ENCODE data around the gene KASH5.
"Not testable (repeated sequence)": the region's sequence is repeated elsewhere in the genome, so short reads cannot be mapped to it uniquely, and the experiment has no call there.

Gene KASH5

GRCh38 chr19:49355909-49356353, 32.1 kb upstream of the KASH5 start:
- Mint-ChIP-seq H3K27ac (no peak overlapping the region), H3K27me3 (peaks cover 25% of the 10 kb centered on the region), H3K9me3 (no peaks in the 10 kb centered on the region), H3K4me1 (ENCODE audit: low read depth) (peaks cover 25% of the 10 kb centered on the region), H3K4me3 (no peak overlapping the region), H3K36me3 (ENCODE audit: low read depth) (no peaks in the 10 kb centered on the region)

GRCh38 chr19:49356382-49356781, 31.7 kb upstream of the KASH5 start:
- Mint-ChIP-seq H3K27me3 (peaks cover 30% of the 10 kb centered on the region), H3K4me1 (ENCODE audit: low read depth) (peaks cover 28% of the 10 kb centered on the region), H3K9me3 (no peaks in the 10 kb centered on the region), H3K4me3 (no peak overlapping the region), H3K27ac (no peak overlapping the region), H3K36me3 (ENCODE audit: low read depth) (no peaks in the 10 kb centered on the region)

GRCh38 chr19:49357186-49357585, 30.9 kb upstream of the KASH5 start:
- H3K27me3 Mint-ChIP-seq = peaks cover 30% of the 10 kb centered on the region

GRCh38 chr19:49359851-49360820, 27.9 kb upstream of the KASH5 start:
- Mint-ChIP-seq H3K27ac (no peak overlapping the region), H3K9me3 (no peaks in the 10 kb centered on the region), H3K4me3 (no peak overlapping the region), H3K27me3 (peaks cover 24% of the 10 kb centered on the region), H3K36me3 (ENCODE audit: low read depth) (no peaks in the 10 kb centered on the region), H3K4me1 (ENCODE audit: low read depth) (peaks cover 28% of the 10 kb centered on the region)

More at GRCh38 chr19:49357186-49357585, 30.9 kb upstream of the KASH5 start:
- no peaks in the 10 kb centered on the region for H3K36me3 Mint-ChIP-seq (ENCODE audit: low read depth)
- H3K4me1 Mint-ChIP-seq (ENCODE audit: low read depth) = peaks cover 28% of the 10 kb centered on the region
- H3K27ac Mint-ChIP-seq = no peak overlapping the region
- H3K9me3 Mint-ChIP-seq = no peaks in the 10 kb centered on the region
- no peak overlapping the region for H3K4me3 Mint-ChIP-seq

- no peaks in the 10 kb centered on the region for H3K36me3 Mint-ChIP-seq (ENCODE audit: low read depth)
- H3K27me3 Mint-ChIP-seq = peaks cover 15% of the 10 kb centered on the region
- H3K4me1 Mint-ChIP-seq (ENCODE audit: low read depth) = peaks cover 17% of the 10 kb centered on the region
- no peak overlapping the region for H3K27ac Mint-ChIP-seq
- no peaks in the 10 kb centered on the region for H3K9me3 Mint-ChIP-seq
- H3K4me3 Mint-ChIP-seq = peak overlapping the region; percentile 51
Observed at GRCh38 chr19:49361438-49362047, 26.5 kb upstream of the KASH5 start.

- Mint-ChIP-seq H3K4me1 (ENCODE audit: low read depth) (peaks cover 11% of the 10 kb centered on the region), H3K4me3 (peak within 1 kb of the TSS; percentile 51), H3K9me3 (no peaks in the 10 kb centered on the region), H3K36me3 (ENCODE audit: low read depth) (no peaks in the 10 kb centered on the region), H3K27ac (no peak within 1 kb of the TSS), H3K27me3 (peaks cover 14% of the 10 kb centered on the region)
Observed at GRCh38 chr19:49362048-49362928, 25.8 kb upstream of the KASH5 start, which contains the start of gene TEAD2. Gene TEAD2, minus strand, starts transcription at chr19:49362416. Its CDS starts 2,341 bp downstream, at chr19:49360075.

- no peaks in the 10 kb centered on the region for H3K9me3 Mint-ChIP-seq
- no peaks in the 10 kb centered on the region for H3K36me3 Mint-ChIP-seq (ENCODE audit: low read depth)
- H3K27me3 Mint-ChIP-seq = peaks cover 11% of the 10 kb centered on the region
- no peak overlapping the region for H3K4me3 Mint-ChIP-seq
- no peak overlapping the region for H3K27ac Mint-ChIP-seq
- H3K4me1 Mint-ChIP-seq (ENCODE audit: low read depth) = peaks cover 8% of the 10 kb centered on the region
Observed at GRCh38 chr19:49362929-49363267, 25.2 kb upstream of the KASH5 start.

- no peak within 1 kb of the TSS for H3K4me3 Mint-ChIP-seq
- no peak within 1 kb of the TSS for H3K27ac Mint-ChIP-seq
- peaks cover 8% of the 10 kb centered on the region for H3K4me1 Mint-ChIP-seq (ENCODE audit: low read depth)
- no peaks in the 10 kb centered on the region for H3K9me3 Mint-ChIP-seq
- H3K27me3 Mint-ChIP-seq = peaks cover 11% of the 10 kb centered on the region
- H3K36me3 Mint-ChIP-seq (ENCODE audit: low read depth) = no peaks in the 10 kb centered on the region
Observed at GRCh38 chr19:49363268-49364082, 24.6 kb upstream of the KASH5 start, which contains the start of gene DKKL1. Gene DKKL1, plus strand, starts transcription at chr19:49363877. Its CDS starts 122 bp downstream, at chr19:49363999.

GRCh38 chr19:49364083-49364737, 23.8 kb upstream of the KASH5 start:
- Mint-ChIP-seq H3K36me3 (ENCODE audit: low read depth) (no peaks in the 10 kb centered on the region), H3K27ac (no peak overlapping the region), H3K9me3 (peaks cover 4% of the 10 kb centered on the region), H3K4me3 (no peak overlapping the region), H3K27me3 (peaks cover 11% of the 10 kb centered on the region), H3K4me1 (ENCODE audit: low read depth) (peaks cover 8% of the 10 kb centered on the region)

- Mint-ChIP-seq H3K9me3 (peaks cover 7% of the 10 kb centered on the region), H3K4me3 (no peak overlapping the region), H3K27ac (no peak overlapping the region), H3K4me1 (ENCODE audit: low read depth) (peaks cover 2% of the 10 kb centered on the region), H3K36me3 (ENCODE audit: low read depth) (no peaks in the 10 kb centered on the region), H3K27me3 (peaks cover 6% of the 10 kb centered on the region)
Observed at GRCh38 chr19:49366110-49366509, 21.9 kb upstream of the KASH5 start.

GRCh38 chr19:49368711-49369358, 19.2 kb upstream of the KASH5 start:
- no peaks in the 10 kb centered on the region for H3K4me1 Mint-ChIP-seq (ENCODE audit: low read depth)
- H3K27ac Mint-ChIP-seq = no peak overlapping the region
- peaks cover 3% of the 10 kb centered on the region for H3K27me3 Mint-ChIP-seq
- no peak overlapping the region for H3K4me3 Mint-ChIP-seq
- H3K36me3 Mint-ChIP-seq (ENCODE audit: low read depth) = no peaks in the 10 kb centered on the region
- H3K9me3 Mint-ChIP-seq = peaks cover 7% of the 10 kb centered on the region

- H3K27ac Mint-ChIP-seq = no peak overlapping the region
- peaks cover 6% of the 10 kb centered on the region for H3K27me3 Mint-ChIP-seq
- H3K9me3 Mint-ChIP-seq = peaks cover 7% of the 10 kb centered on the region
- no peaks in the 10 kb centered on the region for H3K36me3 Mint-ChIP-seq (ENCODE audit: low read depth)
- H3K4me1 Mint-ChIP-seq (ENCODE audit: low read depth) = no peaks in the 10 kb centered on the region
- no peak overlapping the region for H3K4me3 Mint-ChIP-seq
Observed at GRCh38 chr19:49371184-49371583, 16.9 kb upstream of the KASH5 start.

GRCh38 chr19:49373174-49373573, 14.9 kb upstream of the KASH5 start:
- H3K27ac Mint-ChIP-seq; H3K27me3 Mint-ChIP-seq; H3K36me3 Mint-ChIP-seq (ENCODE audit: low read depth); H3K4me1 Mint-ChIP-seq (ENCODE audit: low read depth); H3K9me3 Mint-ChIP-seq; H3K4me3 Mint-ChIP-seq: not testable (repeated sequence)

Data from stimulated activated naive CD8-positive, alpha-beta T cell treated with anti-CD3 and anti-CD28 coated beads, Interleukin-15, Interleukin-2, amounts not matched to agents 100 ng/mL and 50 ng/mL, for 24 hours (primary cell).